T-helper 1 cell (primary cell): Measurements from ENCODE around the gene PLCE1.
"Not testable (repeated sequence)": the region's sequence is repeated elsewhere in the genome, so short reads cannot be mapped to it uniquely, and the experiment has no call there.

Experiments
- DNase-seq, 5 donors: peaks; one replicate each; pipeline ENCODE4 v3.0.0-alpha.2; 2012 to 2020
- total RNA-seq, 4 donors: gene quantifications; one replicate each; lab custom pipeline; 2026; lab: John Stamatoyannopoulos, UW

The PLCE1 gene
- 0 to 0.27 (median 0) reads per million in 4 donors for total RNA-seq

DNA sequence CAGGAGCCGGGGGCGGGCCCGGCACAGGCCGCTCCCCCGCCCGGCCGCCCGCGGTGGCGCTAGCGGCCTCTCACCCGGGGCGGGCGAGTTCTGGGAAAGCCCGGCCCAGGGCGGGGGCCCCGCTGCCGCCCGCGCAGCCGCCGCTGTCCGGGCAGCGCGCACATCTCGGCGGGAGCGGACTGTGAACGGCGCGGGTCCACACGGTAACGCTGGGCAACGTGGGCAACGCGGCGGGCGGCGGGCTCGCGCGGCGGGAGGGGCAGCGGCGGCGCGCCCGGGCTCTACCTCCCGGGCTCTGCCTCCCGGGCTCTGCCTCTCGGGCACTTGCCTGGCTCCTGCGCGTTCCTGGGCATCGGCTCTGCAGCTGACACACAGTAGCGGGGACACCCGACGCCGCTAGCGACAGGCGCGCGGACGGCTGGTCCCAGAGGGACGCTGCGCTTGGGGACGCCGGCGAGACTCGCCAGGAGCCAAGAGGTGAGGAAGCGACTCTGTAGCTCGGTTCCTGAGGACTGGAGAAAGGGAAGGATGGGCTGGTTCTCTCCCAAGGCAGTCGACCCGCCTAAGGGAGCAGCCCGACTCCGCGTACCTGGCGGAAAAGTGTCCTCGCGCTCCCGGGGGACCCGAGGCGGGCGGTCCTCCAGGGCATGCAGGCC is at the start of gene PLCE1:
PLCE1 (plus strand) TSS at position 150 of the 656 bp plus-strand sequence. CDS start 37,116 bp downstream, outside the sequence.
- no peak for DNase-seq

GRCh38 chr10:93945819-93946218 is 47.9 kb upstream of the PLCE1 start:
- DNase-seq: no peak

GRCh38 chr10:93947055-93947454 is 46.7 kb upstream of the PLCE1 start:
- no peak for DNase-seq

DNA sequence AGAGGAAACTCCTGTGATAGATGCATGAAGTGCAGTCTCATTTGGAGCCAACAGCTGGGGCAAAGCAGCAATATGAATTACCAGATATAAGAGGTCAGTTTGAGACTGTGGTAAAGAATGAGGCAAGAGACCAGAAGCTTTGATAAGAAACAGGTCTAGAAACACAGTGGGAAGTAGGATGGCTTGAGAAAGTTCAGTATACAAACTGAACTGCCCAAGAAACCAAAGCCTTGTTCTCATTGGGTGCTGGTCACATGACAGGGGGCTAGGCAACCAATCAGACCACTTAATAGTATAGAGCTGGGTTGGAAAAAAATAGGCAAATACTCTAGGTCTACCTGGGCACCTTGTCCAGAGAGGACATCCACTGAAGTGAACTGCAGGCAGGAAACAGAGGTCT is 46.2 kb upstream of the PLCE1 start:
- no peak for DNase-seq

- no peak for DNase-seq
These were observed 41.8 kb upstream of the PLCE1 start for GRCh38 chr10:93951905-93952304.

GRCh38 chr10:93954299-93954698 is 39.4 kb upstream of the PLCE1 start:
- DNase-seq: no peak

DNA sequence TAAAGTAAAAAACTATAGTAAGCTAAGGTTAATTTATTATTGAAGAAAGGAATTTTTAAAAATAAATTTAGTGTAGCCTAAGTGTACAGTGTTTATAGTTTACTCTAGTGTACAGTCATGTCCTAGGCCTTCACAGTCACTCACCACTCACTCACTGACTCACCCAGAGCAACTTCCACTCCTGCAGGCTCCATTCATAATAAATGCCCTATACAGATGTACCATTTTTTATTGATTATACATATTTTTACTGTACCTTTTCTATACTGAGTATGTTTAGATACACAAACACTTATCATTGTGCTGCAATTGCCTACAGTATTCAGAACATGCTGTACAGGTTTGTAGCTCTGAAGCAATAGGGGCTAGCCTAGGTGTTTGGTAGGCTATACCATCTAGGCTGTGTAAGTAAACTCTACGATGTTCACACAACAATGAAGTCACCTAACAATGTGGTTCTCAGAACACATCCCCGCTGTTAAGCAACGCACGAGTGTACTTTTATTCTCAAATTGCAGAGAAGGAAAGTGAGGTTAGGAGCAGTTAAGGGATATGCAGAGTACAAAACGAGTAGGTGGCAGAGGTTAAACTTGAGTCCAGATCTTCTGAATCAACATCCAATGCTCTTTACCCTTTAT is 38.9 kb upstream of the PLCE1 start:
- no peak for DNase-seq

GRCh38 chr10:93958834-93959233 is 34.9 kb upstream of the PLCE1 start:
- no peak for DNase-seq

- DNase-seq: not testable (repeated sequence)
These were observed 32.7 kb upstream of the PLCE1 start for GRCh38 chr10:93960988-93961387.

DNA sequence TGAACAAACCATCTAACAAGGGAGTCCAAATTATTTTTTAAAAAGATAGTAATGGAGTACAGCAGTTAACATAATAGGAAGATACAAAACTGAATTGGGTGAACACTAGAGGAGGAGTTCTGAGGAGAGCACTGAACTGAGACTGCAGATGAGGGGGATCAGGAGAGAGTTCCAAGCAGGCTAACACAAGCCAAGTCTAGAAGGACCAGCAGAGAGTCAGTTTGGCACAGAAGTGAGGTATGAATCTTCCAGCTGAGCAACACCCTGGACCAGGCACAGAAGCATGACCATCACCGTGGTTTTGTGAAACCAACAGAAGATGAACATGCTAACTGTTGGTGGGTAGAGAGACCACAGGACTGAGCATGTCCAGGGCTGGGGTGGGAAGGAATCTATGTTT is 30.8 kb upstream of the PLCE1 start:
- DNase-seq: no peak

- no peak for DNase-seq
These were observed 30.3 kb upstream of the PLCE1 start for GRCh38 chr10:93963434-93963833.

GRCh38 chr10:93965911-93966310 is 27.8 kb upstream of the PLCE1 start:
- DNase-seq: no peak

GRCh38 chr10:93967756-93968155 is 26.0 kb upstream of the PLCE1 start:
- DNase-seq: no peak

DNA sequence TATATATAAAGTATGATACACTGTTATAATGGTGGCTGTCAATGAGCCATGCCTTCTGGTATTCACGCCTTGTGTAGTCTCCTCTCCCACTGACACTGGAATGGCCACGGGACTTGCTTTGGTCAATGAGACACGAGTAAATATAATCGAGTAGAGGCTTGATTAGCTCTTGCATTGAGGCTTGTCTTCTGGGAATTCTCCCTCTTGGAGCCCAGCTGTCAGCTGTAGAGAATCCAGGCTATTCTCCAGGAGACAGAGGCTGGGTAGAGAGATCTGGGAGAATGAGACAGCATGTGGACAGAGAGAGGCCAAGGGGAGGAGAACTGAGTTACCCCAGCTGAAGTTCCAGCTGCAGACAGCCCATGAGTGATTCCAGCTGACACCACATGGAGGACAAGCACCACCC is 25.2 kb upstream of the PLCE1 start:
- no peak for DNase-seq

DNA sequence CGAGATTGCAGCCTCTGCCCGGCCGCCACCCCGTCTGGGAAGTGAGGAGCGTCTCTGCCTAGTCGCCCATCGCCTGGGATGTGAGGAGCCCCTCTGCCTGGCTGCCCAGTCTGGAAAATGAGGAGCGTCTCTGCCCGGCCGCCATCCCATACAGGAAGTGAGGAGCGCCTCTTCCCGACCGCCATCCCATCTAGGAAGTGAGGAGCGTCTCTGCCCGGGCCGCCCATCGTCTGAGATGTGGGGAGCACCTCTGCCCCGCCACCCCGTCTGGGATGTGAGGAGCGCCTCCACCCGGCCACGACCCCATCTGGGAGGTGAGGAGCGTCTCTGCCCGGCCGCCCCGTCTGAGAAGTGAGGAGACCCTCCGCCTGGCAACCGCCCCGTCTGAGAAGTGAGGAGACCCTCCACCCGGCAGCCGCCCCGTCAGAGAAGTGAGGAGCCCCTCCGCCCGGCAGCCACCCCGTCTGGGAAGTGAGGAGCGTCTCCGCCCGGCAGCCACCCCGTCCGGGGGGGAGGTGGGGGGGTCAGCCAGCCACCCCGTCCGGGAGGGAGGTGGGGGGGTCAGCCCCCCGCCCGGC is 23.2 kb upstream of the PLCE1 start:
- not testable (repeated sequence) for DNase-seq

DNA sequence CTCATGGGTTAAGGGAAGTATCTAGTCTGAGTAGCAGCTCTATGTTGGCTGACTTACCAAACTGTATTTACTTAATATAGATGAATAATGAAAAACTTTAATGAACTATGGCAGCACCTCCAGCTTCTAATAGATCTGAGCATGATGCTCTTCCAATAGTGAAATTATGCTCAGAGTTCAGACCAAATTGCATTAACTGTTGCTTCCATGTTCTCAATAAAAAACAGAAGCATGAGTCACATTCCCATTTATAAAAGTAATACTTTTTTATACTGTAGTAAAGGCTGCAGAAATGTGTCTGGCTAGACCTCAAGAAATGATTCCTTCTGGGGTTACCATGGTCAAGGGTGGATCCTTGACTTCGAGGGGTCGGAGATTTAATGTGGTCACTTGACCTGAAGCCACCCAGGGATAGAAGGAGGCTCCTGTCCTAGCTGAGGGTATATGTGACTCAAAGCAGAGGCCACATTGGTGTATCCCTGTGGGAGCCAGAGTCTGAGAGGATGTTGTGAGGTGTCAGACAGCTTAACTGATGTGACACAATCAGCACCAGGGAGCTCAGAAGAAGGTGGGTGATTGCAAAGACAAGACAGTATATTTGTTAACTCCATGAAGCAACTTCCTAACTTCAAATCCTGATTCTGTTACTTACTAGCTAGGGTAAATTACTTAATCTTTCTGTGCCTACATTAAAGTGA is 19.8 kb upstream of the PLCE1 start:
- no peak for DNase-seq

- no peak for DNase-seq
These were observed 16.3 kb upstream of the PLCE1 start for GRCh38 chr10:93977442-93977841.

DNA sequence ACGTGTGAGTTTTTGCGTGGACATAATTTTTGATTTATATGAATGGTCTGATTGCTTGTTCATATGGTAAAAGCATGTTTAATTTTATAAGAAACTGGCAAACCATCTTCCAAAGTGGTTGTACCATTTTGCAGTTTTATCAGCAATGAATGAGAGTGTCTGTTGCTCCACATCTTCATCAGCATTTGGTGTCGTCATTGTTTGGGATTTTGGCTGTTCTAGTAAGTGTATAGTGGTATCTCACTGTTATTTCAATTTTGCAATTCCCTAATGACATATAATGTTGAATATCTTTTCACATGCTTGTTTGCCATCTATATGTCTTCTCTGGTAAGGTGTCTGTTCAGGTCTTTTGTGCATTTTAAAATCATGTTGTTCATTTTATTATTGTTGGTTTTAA is 13.2 kb upstream of the PLCE1 start:
- no peak for DNase-seq

GRCh38 chr10:93991114-93991513 is 2.6 kb upstream of the PLCE1 start:
- DNase-seq: no peak

GRCh38 chr10:93991596-93992284 is 2.0 kb upstream of the PLCE1 start:
- no peak for DNase-seq

DNA sequence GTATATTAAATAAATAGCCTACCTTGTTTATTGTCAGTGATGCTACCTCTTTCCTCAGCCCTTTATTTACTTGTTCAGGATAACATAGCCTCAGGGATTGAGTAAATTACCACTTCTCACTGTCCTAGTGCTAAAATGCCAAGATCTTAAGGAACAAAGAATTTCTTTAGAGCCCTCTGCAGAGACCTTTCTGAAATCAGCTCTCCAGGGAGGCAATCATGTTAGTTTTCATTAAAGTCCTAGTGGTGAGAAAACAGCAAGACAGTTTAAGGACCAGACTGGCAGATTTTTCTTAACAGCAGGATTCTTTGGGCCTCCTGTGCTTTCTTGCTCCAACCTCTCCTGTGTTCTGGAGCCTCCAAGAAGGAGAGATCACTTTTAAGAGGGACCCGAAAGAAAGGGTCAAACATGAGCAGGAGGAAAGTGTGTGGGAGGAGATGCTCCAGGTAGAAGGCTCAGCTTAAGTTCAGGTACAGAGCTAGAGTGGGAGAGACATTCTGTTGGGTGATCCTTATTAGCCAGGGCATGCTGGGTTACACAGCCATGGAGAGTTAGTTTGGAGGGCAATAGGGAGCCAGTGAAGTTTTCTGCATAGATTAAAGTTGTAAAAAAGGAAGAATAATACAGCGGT is 1.2 kb upstream of the PLCE1 start:
- DNase-seq: no peak

DNA sequence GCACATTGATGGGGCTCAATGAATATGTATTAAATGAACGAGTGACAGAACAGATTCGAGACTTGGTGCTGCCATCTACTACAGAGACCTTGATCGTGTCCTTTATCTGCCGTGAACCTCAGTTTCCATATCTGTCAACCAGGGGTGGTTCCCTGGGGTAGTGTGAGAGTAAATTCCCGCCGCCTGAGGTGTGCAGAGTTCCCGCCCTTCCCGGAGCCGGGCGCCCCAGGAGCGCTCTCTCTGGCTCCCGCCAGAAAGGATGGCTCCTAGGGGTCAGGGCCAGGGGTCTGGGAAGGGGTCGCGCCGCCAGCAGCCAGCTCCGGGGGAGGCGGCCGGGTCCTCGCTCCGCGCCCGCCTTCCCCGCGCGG is 333 bp upstream of the PLCE1 start:
- DNase-seq: no peak

DNA sequence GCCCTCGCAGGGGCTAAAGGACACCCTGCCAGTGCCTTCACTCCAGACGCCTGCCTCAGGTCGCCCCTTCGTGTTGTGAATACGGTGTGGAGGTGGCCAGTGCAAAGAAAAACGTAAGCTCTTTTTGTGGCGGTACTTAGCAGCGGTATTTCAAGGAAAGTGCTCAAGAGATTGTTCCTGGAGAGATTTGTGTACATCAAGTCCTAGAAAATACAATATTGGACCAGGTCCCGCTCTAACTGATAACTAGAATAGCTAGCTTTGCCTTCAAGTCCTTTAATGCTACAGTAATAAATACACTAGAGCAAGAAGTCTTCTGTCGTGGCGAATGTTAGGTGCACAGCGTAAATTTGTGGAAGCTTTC is 689 bp downstream of the PLCE1 start:
- DNase-seq: no peak
